ENCODE data around the gene COMMD1. TPM values are rescaled to one million over a fixed set of nuclear protein-coding genes. Genes with fewer than 3 reads are reported as not detected.

COMMD1 gene
- total and polyA plus RNA-seq, 2 donors (not counting 3 experiments of a cell fraction or from before 2014, with no cell fraction given), result 39.5 to 57.1 TPM

- peak; percentile 10 for DNase-seq (ENCODE audit: low read depth, low spot score)
- CTCF ChIA-PET, result no interaction called here
- Histone ChIP-seq H3K4me2 (ENCODE audit: insufficient read depth, low read length) (no peak overlapping the region), H3K4me3 (replicated peaks in 1 of 3; ENCODE audit: insufficient read depth in 1 of 3, low read depth in 1 of 3, low read length in 3 of 3) (no peak overlapping the region), H2AFZ (ENCODE audit: low read depth, low read length) (no peak overlapping the region), H4K20me1 (replicated peaks; ENCODE audit: control insufficient read depth, extremely low read depth, insufficient read depth, low read length) (no peaks in the 10 kb centered on the region), H3K27me3 (ENCODE audit: control insufficient read depth in 2 of 2, insufficient read depth in 2 of 2, low read length in 2 of 2) (no peaks in the 10 kb centered on the region), H3K9me3 (replicated peaks; ENCODE audit: control insufficient read depth, insufficient read depth, low read length) (no peaks in the 10 kb centered on the region), H3K9ac (replicated peaks; ENCODE audit: extremely low read depth, insufficient read depth, low read length) (no peak overlapping the region), H3K79me2 (ENCODE audit: control insufficient read depth, insufficient read depth, low read length) (no peaks in the 10 kb centered on the region), H3K36me3 (ENCODE audit: control insufficient read depth in 2 of 2, extremely low read depth in 1 of 2, insufficient read depth in 2 of 2, low read length in 2 of 2) (no peaks in the 10 kb centered on the region), H3K27ac (ENCODE audit: insufficient read depth, low read depth, low read length) (no peak overlapping the region), H3K9me1 (replicated peaks; ENCODE audit: control insufficient read depth, extremely low read depth, insufficient read depth, low read length) (no peaks in the 10 kb centered on the region), H3K4me1 (ENCODE audit: control insufficient read depth, extremely low read depth, insufficient read depth, low read length) (no peaks in the 10 kb centered on the region)
- BruUV-seq (replicated peaks), result no TSS peak
- dilution Hi-C loops (cut with MboI; ENCODE audit: extremely low pct_ligation_motif_present, low sequenced_read_pairs), result no loop called here
- no peak for FAIRE-seq
- intact Hi-C loops (cut with micrococcal nuclease), result no loop called here
- TF ChIP-seq EZH2 (IDR thresholded peaks at IDR 0.05; ENCODE audit: borderline replicate concordance, low read depth, low read length, severe bottlenecking) (no peak), CTCF (IDR thresholded peaks at IDR 0.05; ENCODE audit: extremely low read depth in 1 of 2, insufficient read depth in 1 of 2, low read depth in 1 of 2, low read length in 2 of 2) (no peak), MYC (IDR thresholded peaks at IDR 0.05; ENCODE audit: low read depth, low read length) (no peak), GATA2 (IDR thresholded peaks at IDR 0.05; ENCODE audit: insufficient read depth, insufficient read length, low read depth, low read length) (no peak), MAX (IDR thresholded peaks at IDR 0.05; ENCODE audit: insufficient read depth, insufficient read length) (no peak), JUN (IDR thresholded peaks at IDR 0.05; ENCODE audit: borderline replicate concordance, insufficient read depth, insufficient read length, low read depth) (no peak), FOS (IDR thresholded peaks at IDR 0.05; ENCODE audit: borderline replicate concordance, insufficient read depth, low read length) (no peak), POLR2AphosphoS5 (IDR thresholded peaks at IDR 0.05; ENCODE audit: insufficient read depth, low read depth, low read length) (no peak), POLR2A (IDR thresholded peaks at IDR 0.05; ENCODE audit: low read depth, low read length) (no peak)
- POLR2A ChIA-PET, result interaction anchor here (0.5 kb wide), 1 partner anchor 153 kb away, joined by 3 read pairs; no protein-coding TSS in a partner anchor
Observed at GRCh38 chr2:61946666-61947065, 41.2 kb downstream of the COMMD1 start.
